Midbrain (tissue), 1 donor: ENCODE results near the gene BBS9.
A peak's percentile ranks its signal among the peaks of the same experiment; 100 is the strongest.

Experiments used
- DNase-seq: peaks from one replicate; lab custom pipeline; 2025; lab: John Stamatoyannopoulos, UW

BBS9 gene

GRCh38 chr7:33127085-33127484, 2.3 kb upstream of the BBS9 start:
- no peak for DNase-seq

GRCh38 chr7:33128631-33128989, 754 bp upstream of the BBS9 start:
- DNase-seq: no peak

GRCh38 chr7:33129806-33130153, 416 bp downstream of the BBS9 start:
- peak; percentile 44 for DNase-seq

- DNase-seq: no peak
Measured at GRCh38 chr7:33130184-33130583, 820 bp downstream of the BBS9 start.

- no peak for DNase-seq
Measured at GRCh38 chr7:33137103-33137502, 7.7 kb downstream of the BBS9 start.

- DNase-seq: no peak
Measured at GRCh38 chr7:33142585-33142984, 13.2 kb downstream of the BBS9 start.

GRCh38 chr7:33143996-33144718, 14.8 kb downstream of the BBS9 start:
- no peak for DNase-seq

- no peak for DNase-seq
Measured at GRCh38 chr7:33145156-33145555, 15.8 kb downstream of the BBS9 start.

- no peak for DNase-seq
Measured at GRCh38 chr7:33152087-33152486, 22.7 kb downstream of the BBS9 start.

- no peak for DNase-seq
Measured at GRCh38 chr7:33155811-33156210, 26.4 kb downstream of the BBS9 start.

- DNase-seq: no peak
Measured at GRCh38 chr7:33156441-33156840, 27.1 kb downstream of the BBS9 start.

- no peak for DNase-seq
Measured at GRCh38 chr7:33157311-33157710, 27.9 kb downstream of the BBS9 start.

GRCh38 chr7:33157781-33158180, 28.4 kb downstream of the BBS9 start:
- no peak for DNase-seq

GRCh38 chr7:33177876-33178275, 48.5 kb downstream of the BBS9 start:
- DNase-seq: no peak

- no peak for DNase-seq
Measured at GRCh38 chr7:33179519-33179918, 50.2 kb downstream of the BBS9 start.

- DNase-seq: no peak
Measured at GRCh38 chr7:33183504-33183903, 54.1 kb downstream of the BBS9 start.

- no peak for DNase-seq
Measured at GRCh38 chr7:33184828-33185227, 55.5 kb downstream of the BBS9 start.

- peak; percentile 16 for DNase-seq
Measured at GRCh38 chr7:33185786-33186185, 56.4 kb downstream of the BBS9 start.

GRCh38 chr7:33186192-33186591, 56.8 kb downstream of the BBS9 start:
- DNase-seq: no peak

GRCh38 chr7:33190688-33191304, 61.4 kb downstream of the BBS9 start:
- no peak for DNase-seq

GRCh38 chr7:33191340-33191739, 62.0 kb downstream of the BBS9 start:
- DNase-seq: no peak

- DNase-seq: no peak
Measured at GRCh38 chr7:33192695-33193291, 63.4 kb downstream of the BBS9 start.

- no peak for DNase-seq
Measured at GRCh38 chr7:33193308-33193864, 64.0 kb downstream of the BBS9 start.
